Esophagus squamous epithelium (tissue), 5 donors: ENCODE results near the gene CCDC175. TPM values are rescaled to one million over a fixed set of nuclear protein-coding genes. Genes with fewer than 3 reads are reported as not detected.

ENCODE experiments used
- DNase-seq: peaks from one replicate; lab custom pipeline; 2025; lab: John Stamatoyannopoulos, UW
- H3K27ac ChIP-seq, 4 donors: fragments of 200-600 bp; sonication (generic); one replicate each; pipeline ENCODE4 v1.5.1; 2016 to 2019; ENCODE audit warnings: mild to moderate bottlenecking in 1 of 4
- H3K27me3 ChIP-seq, 4 donors: fragments of 200-600 bp; sonication (generic); 1 replicate in 3 of 4; 2 replicates in 1 of 4; pipeline versions ENCODE4 v1.5.1 to v1.6.0; 2017 to 2021; ENCODE audit warnings: antibody characterized with exemption in 1 of 4
- H3K36me3 ChIP-seq, 3 donors: fragments of 200-600 bp; sonication (generic); one replicate each; pipeline ENCODE4 v1.5.1; 2016 to 2019
- H3K4me1 ChIP-seq, 3 donors: fragments of 200-600 bp; sonication (generic); one replicate each; pipeline ENCODE4 v1.5.1; 2017 to 2019
- H3K4me3 ChIP-seq, 4 donors: fragments of 200-600 bp; sonication (generic); 1 replicate in 3 of 4; 2 replicates in 1 of 4; pipeline ENCODE4 v1.5.1; 2016 to 2019; ENCODE audit warnings: mild to moderate bottlenecking in 2 of 4, moderate library complexity in 1 of 4
- H3K9me3 ChIP-seq, 3 donors: fragments of 200-600 bp; sonication (generic); one replicate each; pipeline ENCODE4 v1.5.1; 2016 to 2019
- POLR2A ChIP-seq, 4 donors: fragments of 450-650 bp; IDR thresholded peaks; one replicate each; pipeline ENCODE4 v1.6.1; 2017; ENCODE audit warnings: antibody characterized with exemption in 4 of 4, mild to moderate bottlenecking in 4 of 4, moderate library complexity in 3 of 4
- WGBS, 2 donors: methylation state at CpG; one replicate each; pipeline ENCODE4 v1.1.5; 2018; 5-methylcytosine and 5-hydroxymethylcytosine counted together
- intact Hi-C: fragments of 100-400 bp; cut with DNase I; formaldehyde crosslinking; loops from one replicate; pipeline ENCODE4 v1.15.0; 2022
- total RNA-seq, 4 donors: library from RNA; depleted of rRNA; stranded (reverse); fragments of >200 nt; gene quantifications; one replicate each; pipeline ENCODE4 v1.1.0, GENCODE V29; 2016
- TF ChIP-seq, protein P1 (sequence below), 6 experiments: fragments of 450-650 bp in 4 of 6; fragments of 200-600 bp in 2 of 6; sonication (generic) in 2 of 6; IDR thresholded peaks; one replicate each; pipeline ENCODE4 v1.5.1; 2016 to 2019; ENCODE audit warnings: antibody characterized with exemption in 6 of 6, mild to moderate bottlenecking in 4 of 6, moderate library complexity in 4 of 6
- donor health status: DM: yes; HTN: yes; CAD: no.

Gene CCDC175
- not detected for total RNA-seq

DNA sequence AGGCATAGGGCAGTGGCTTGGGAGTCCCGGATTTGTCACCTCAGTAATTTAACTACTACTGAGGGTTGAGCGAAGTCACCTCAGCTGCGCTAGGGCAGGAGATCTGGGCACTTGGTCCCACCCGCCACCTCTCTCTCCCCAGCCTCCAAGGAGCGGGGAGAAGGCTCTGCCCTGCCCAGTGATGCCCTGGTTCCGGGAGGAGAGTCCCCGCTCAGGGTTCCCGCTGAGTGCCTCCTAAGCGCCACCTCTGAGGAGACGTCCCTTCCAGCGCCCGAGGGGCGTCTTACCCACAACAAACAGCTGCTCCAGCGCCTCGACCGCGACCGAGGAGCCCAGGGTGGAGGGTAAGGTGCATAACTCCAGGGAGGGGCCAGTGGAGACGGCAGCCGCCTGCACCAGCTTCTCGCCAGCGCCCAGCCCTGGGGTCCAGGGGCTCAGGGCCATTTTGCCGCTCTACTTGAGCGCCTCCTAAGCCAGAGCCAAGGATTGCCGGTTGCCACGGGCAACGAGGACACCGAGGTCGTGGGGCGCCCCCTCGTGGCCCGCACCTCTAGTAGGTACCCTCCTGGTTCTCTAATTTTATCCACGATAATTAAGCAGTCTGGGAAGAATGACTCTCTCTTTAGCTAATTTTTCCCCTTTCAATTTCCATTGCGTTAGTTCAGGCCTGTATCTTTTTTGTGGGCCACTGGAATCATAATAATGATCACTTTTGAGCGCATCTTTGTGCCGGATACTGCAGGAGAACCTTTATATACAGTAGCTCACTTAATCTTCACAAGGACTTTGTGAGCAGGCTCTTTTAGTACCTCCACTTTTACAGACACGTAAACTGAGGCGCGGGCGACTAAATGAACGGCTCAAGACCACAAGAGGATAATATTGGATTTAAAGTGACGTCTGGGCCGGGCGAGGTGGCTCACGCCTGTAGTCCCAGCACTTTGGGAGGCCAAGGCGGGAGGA is at the start of gene CCDC175:
Gene CCDC175 (minus strand): TSS at position 481 of the 963 bp plus-strand sequence. CDS start 37 bp downstream, at position 444.
- TF ChIP-seq POLR2A (IDR thresholded peaks at IDR 0.05): no peak
- TF ChIP-seq, protein P1, sequence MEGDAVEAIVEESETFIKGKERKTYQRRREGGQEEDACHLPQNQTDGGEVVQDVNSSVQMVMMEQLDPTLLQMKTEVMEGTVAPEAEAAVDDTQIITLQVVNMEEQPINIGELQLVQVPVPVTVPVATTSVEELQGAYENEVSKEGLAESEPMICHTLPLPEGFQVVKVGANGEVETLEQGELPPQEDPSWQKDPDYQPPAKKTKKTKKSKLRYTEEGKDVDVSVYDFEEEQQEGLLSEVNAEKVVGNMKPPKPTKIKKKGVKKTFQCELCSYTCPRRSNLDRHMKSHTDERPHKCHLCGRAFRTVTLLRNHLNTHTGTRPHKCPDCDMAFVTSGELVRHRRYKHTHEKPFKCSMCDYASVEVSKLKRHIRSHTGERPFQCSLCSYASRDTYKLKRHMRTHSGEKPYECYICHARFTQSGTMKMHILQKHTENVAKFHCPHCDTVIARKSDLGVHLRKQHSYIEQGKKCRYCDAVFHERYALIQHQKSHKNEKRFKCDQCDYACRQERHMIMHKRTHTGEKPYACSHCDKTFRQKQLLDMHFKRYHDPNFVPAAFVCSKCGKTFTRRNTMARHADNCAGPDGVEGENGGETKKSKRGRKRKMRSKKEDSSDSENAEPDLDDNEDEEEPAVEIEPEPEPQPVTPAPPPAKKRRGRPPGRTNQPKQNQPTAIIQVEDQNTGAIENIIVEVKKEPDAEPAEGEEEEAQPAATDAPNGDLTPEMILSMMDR (IDR thresholded peaks at IDR 0.05): peak; percentile 11 to 63 (median 52)
- Histone ChIP-seq H3K9me3 (no peaks in the 10 kb centered on the region), H3K36me3 (no peaks in the 10 kb centered on the region), H3K4me1 (peaks cover 0 to 10% (median 0%) of the 10 kb centered on the region in 3 donors), H3K4me3 (peak within 1 kb of the TSS; percentile 8 to 56 (median 34)), H3K27me3 (peaks cover 0 to 30% (median 0%) of the 10 kb centered on the region in 4 donors), H3K27ac (no peak within 1 kb of the TSS)
- DNase-seq: no peak
- intact Hi-C loops: no loop called here
- 23 to 35% methylated on average over 21 to 22 of the region's 46 CpGs for WGBS, 2 donors

GRCh38 chr14:59622631-59623030 is 46.0 kb upstream of the CCDC175 start:
- no peak for DNase-seq
- Histone ChIP-seq H3K27ac (no peak overlapping the region), H3K4me1 (no peaks in the 10 kb centered on the region), H3K9me3 (no peaks in the 10 kb centered on the region), H3K36me3 (no peaks in the 10 kb centered on the region), H3K27me3 (no peaks in the 10 kb centered on the region), H3K4me3 (no peak overlapping the region)
- TF ChIP-seq, protein P1 (IDR thresholded peaks at IDR 0.05): no peak
- TF ChIP-seq POLR2A (IDR thresholded peaks at IDR 0.05): no peak
- intact Hi-C loops: no loop called here
- 27 to 28% methylated on average over 2 of the region's 2 CpGs for WGBS, 2 donors

GRCh38 chr14:59619061-59619460 is 42.4 kb upstream of the CCDC175 start:
- no peaks in the 10 kb centered on the region for H3K36me3 ChIP-seq
- no peak overlapping the region for H3K4me3 ChIP-seq
- H3K27me3 ChIP-seq: no peaks in the 10 kb centered on the region
- no peak for TF ChIP-seq POLR2A (IDR thresholded peaks at IDR 0.05)
- TF ChIP-seq, protein P1 (IDR thresholded peaks at IDR 0.05): no peak
- intact Hi-C loops: no loop called here
- H3K27ac ChIP-seq: no peak overlapping the region
- DNase-seq: no peak
- no peaks in the 10 kb centered on the region for H3K4me1 ChIP-seq
- 28 to 32% methylated on average over 2 of the region's 2 CpGs for WGBS, 2 donors
- no peaks in the 10 kb centered on the region for H3K9me3 ChIP-seq

DNA sequence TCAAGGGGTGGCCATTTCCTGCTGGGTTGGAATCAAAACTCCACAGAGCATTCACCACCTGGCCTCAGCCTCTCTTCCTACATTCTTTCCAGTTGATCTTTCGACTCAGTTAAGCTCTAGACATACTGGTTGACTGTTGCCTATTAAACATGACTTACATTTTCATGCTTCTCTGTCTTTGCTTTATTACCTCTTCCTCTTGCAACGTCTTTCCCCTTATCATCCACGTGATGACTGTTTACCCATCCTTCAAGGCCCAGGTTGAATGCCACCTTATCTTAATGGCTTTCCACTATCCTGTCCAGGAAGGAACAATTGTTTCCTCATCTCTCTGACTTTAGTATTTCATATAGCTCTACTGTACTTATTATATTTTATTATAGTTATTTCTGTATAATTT is 24.4 kb upstream of the CCDC175 start:
- no peak for DNase-seq

More for the DNA sequence above, 24.4 kb upstream of the CCDC175 start:
- Histone ChIP-seq H3K36me3 (no peaks in the 10 kb centered on the region), H3K27me3 (no peaks in the 10 kb centered on the region), H3K4me3 (no peak overlapping the region), H3K27ac (no peak overlapping the region), H3K4me1 (no peaks in the 10 kb centered on the region), H3K9me3 (no peaks in the 10 kb centered on the region)
- TF ChIP-seq POLR2A (IDR thresholded peaks at IDR 0.05): no peak
- TF ChIP-seq, protein P1 (IDR thresholded peaks at IDR 0.05): no peak
- intact Hi-C loops: no loop called here
- WGBS, 2 donors: 35 to 39% methylated on average over 3 of the region's 3 CpGs
